Esophagus muscularis mucosa (tissue), 4 donors: ENCODE measurements around the gene SYNGR4. TPM values are rescaled to one million over a fixed set of nuclear protein-coding genes. Genes with fewer than 3 reads are reported as not detected.

Experiments
- DNase-seq: peaks from one replicate; pipeline ENCODE4 v3.0.0-alpha.2; 2017; ENCODE audit errors: extremely low spot score
- H3K27ac ChIP-seq, 4 donors: fragments of 200-600 bp; sonication (generic); replicated peaks in 1 of 4; 1 replicate in 3 of 4; 2 replicates in 1 of 4; pipeline ENCODE4 v1.5.1; 2016 to 2019; ENCODE audit warnings: mild to moderate bottlenecking in 1 of 4
- H3K27me3 ChIP-seq, 4 donors: fragments of 200-600 bp; sonication (generic); one replicate each; pipeline versions ENCODE4 v1.5.1 to v1.6.0; 2016 to 2019
- H3K36me3 ChIP-seq, 4 donors: fragments of 200-600 bp; sonication (generic); one replicate each; pipeline ENCODE4 v1.5.1; 2016 to 2019
- H3K4me1 ChIP-seq, 4 donors: fragments of 200-600 bp; sonication (generic); one replicate each; pipeline ENCODE4 v1.5.1; 2016 to 2019
- H3K4me3 ChIP-seq, 4 donors: fragments of 200-600 bp; sonication (generic); 1 replicate in 2 of 4; 2 replicates in 2 of 4; pipeline ENCODE4 v1.5.1; 2016 to 2019; ENCODE audit warnings: mild to moderate bottlenecking in 4 of 4, moderate library complexity in 1 of 4
- H3K9me3 ChIP-seq, 4 donors: fragments of 200-600 bp; sonication (generic); 1 replicate in 3 of 4; 2 replicates in 1 of 4; pipeline ENCODE4 v1.5.1; 2016 to 2019
- CTCF ChIP-seq, 3 experiments: fragments of 200-600 bp in 2 of 3; fragments of 450-650 bp in 1 of 3; sonication (generic) in 2 of 3; IDR thresholded peaks; one replicate each; pipeline ENCODE4 v1.5.1; 2017 to 2019; ENCODE audit warnings: antibody characterized with exemption in 3 of 3, mild to moderate bottlenecking in 2 of 3, moderate library complexity in 1 of 3
- EP300 ChIP-seq: sonication (generic); formaldehyde crosslinking; IDR thresholded peaks from one replicate; pipeline ENCODE4 v1.6.1; 2017; ENCODE audit warnings: antibody characterized with exemption
- POLR2A ChIP-seq: fragments of 450-650 bp; IDR thresholded peaks from one replicate; pipeline ENCODE4 v1.6.1; 2017; ENCODE audit warnings: antibody characterized with exemption, moderate library complexity, mild to moderate bottlenecking, low read depth
- POLR2AphosphoS5 ChIP-seq, 2 donors: sonication (generic); formaldehyde crosslinking; IDR thresholded peaks; one replicate each; pipeline ENCODE4 v1.6.1; 2017; ENCODE audit warnings: antibody characterized with exemption in 2 of 2
- WGBS: methylation state at CpG from one replicate; pipeline ENCODE4 v1.1.5; 2018; 5-methylcytosine and 5-hydroxymethylcytosine counted together
- intact Hi-C: fragments of 100-400 bp; cut with DNase I; formaldehyde crosslinking; loops from one replicate; pipeline ENCODE4 v1.15.1; 2023
- total RNA-seq, 4 donors: library from RNA; depleted of rRNA; stranded (reverse); fragments of >200 nt; gene quantifications; one replicate each; pipeline versions ENCODE4 v1.1.0 to v1.2.1, GENCODE V29; 2016

SYNGR4 gene
- total RNA-seq, 4 donors from 2014 or later, result not detected

- Histone ChIP-seq H3K36me3 (peaks cover 0 to 16% (median 10%) of the 10 kb centered on the region in 4 donors), H3K4me1 (peaks cover 4 to 20% (median 16%) of the 10 kb centered on the region in 4 donors), H3K4me3 (no peak overlapping the region), H3K27me3 (no peaks in the 10 kb centered on the region), H3K9me3 (no peaks in the 10 kb centered on the region), H3K27ac (no peak overlapping the region)
- no peak for TF ChIP-seq CTCF (IDR thresholded peaks at IDR 0.05)
- no peak for TF ChIP-seq POLR2AphosphoS5 (IDR thresholded peaks at IDR 0.05)
- no peak for TF ChIP-seq POLR2A
- TF ChIP-seq EP300, result no peak
- no peak for DNase-seq
- intact Hi-C loops, result no loop called here
- 100% methylated on average over 3 of the region's 3 CpGs for WGBS
These were observed 2.3 kb upstream of the SYNGR4 start for GRCh38 chr19:48361912-48362311.

GRCh38 chr19:48362716-48363499, 1.3 kb upstream of the SYNGR4 start:
- no peaks in the 10 kb centered on the region for H3K27me3 ChIP-seq
- H3K36me3 ChIP-seq, result peaks cover 0 to 16% (median 10%) of the 10 kb centered on the region in 4 donors
- H3K9me3 ChIP-seq, result no peaks in the 10 kb centered on the region
- DNase-seq, result peak; percentile 96
- H3K4me3 ChIP-seq, result peak overlapping the region; percentile 63 to 74 (median 64)
- H3K4me1 ChIP-seq, result peaks cover 4 to 20% (median 16%) of the 10 kb centered on the region in 4 donors
- intact Hi-C loops, result no loop called here
- TF ChIP-seq CTCF (IDR thresholded peaks at IDR 0.05), result peak in 1 of 3 experiments; percentile 27
- TF ChIP-seq POLR2AphosphoS5 (IDR thresholded peaks at IDR 0.05), result peak; percentile 0 to 85
- TF ChIP-seq POLR2A, result no peak
- no peak for TF ChIP-seq EP300
- peak overlapping the region; percentile 92 to 97 (median 94) for H3K27ac ChIP-seq
- 4% methylated on average over 20 of the region's 26 CpGs for WGBS

GRCh38 chr19:48363500-48363809, 712 bp upstream of the SYNGR4 start:
- H3K4me1 ChIP-seq, result peaks cover 4 to 20% (median 16%) of the 10 kb centered on the region in 4 donors
- DNase-seq, result no peak
- TF ChIP-seq POLR2AphosphoS5 (IDR thresholded peaks at IDR 0.05), result no peak
- TF ChIP-seq POLR2A, result no peak
- TF ChIP-seq EP300, result no peak
- TF ChIP-seq CTCF (IDR thresholded peaks at IDR 0.05), result no peak

GRCh38 chr19:48364598-48365348, 606 bp downstream of the SYNGR4 start:
- TF ChIP-seq CTCF (IDR thresholded peaks at IDR 0.05) (no peak), EP300 (no peak), POLR2A (no peak), POLR2AphosphoS5 (IDR thresholded peaks at IDR 0.05) (no peak)
- intact Hi-C loops, result no loop called here
- DNase-seq, result no peak
- Histone ChIP-seq H3K27me3 (no peaks in the 10 kb centered on the region), H3K36me3 (peaks cover 0 to 12% (median 2%) of the 10 kb centered on the region in 4 donors), H3K4me1 (peaks cover 4 to 20% (median 16%) of the 10 kb centered on the region in 4 donors), H3K4me3 (peak overlapping the region; percentile 63 to 74 (median 64)), H3K27ac (peak overlapping the region; percentile 92 to 97 (median 94)), H3K9me3 (no peaks in the 10 kb centered on the region)
- WGBS, result 81% methylated on average over 7 of the region's 10 CpGs

More at GRCh38 chr19:48363500-48363809, 712 bp upstream of the SYNGR4 start:
- no peaks in the 10 kb centered on the region for H3K27me3 ChIP-seq
- intact Hi-C loops, result no loop called here
- no peaks in the 10 kb centered on the region for H3K9me3 ChIP-seq
- H3K27ac ChIP-seq, result peak overlapping the region; percentile 92 to 97 (median 94)
- peaks cover 0 to 14% (median 9%) of the 10 kb centered on the region in 4 donors for H3K36me3 ChIP-seq
- H3K4me3 ChIP-seq, result peak overlapping the region; percentile 63 to 74 (median 64)
- WGBS, result 0% methylated on average over 5 of the region's 10 CpGs
